ENCODE measurements around the gene ARMH4.

DNA sequence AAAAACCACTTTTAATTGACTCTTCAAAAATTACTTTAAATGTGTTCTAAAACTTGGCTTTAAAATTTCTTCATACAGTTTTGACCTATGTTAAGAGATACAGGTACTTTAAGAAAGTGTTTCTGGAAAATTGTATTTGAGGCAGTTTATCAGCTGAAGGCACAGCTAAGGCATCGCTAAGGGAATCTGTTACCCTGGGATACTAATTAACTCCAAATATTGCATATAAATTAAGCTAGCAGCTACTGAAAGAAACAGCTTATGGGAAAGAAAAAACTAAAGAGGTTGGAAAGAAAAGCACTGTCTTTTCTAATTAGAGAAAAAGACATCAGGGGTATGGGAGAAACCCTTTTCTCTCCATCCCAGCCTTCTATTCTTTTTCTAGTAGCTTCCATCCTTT lies 152.0 kb downstream of the ARMH4 start:
- TF ChIP-seq EP300 (IDR thresholded peaks at IDR 0.05) = no peak
- TF ChIP-seq, protein P1, sequence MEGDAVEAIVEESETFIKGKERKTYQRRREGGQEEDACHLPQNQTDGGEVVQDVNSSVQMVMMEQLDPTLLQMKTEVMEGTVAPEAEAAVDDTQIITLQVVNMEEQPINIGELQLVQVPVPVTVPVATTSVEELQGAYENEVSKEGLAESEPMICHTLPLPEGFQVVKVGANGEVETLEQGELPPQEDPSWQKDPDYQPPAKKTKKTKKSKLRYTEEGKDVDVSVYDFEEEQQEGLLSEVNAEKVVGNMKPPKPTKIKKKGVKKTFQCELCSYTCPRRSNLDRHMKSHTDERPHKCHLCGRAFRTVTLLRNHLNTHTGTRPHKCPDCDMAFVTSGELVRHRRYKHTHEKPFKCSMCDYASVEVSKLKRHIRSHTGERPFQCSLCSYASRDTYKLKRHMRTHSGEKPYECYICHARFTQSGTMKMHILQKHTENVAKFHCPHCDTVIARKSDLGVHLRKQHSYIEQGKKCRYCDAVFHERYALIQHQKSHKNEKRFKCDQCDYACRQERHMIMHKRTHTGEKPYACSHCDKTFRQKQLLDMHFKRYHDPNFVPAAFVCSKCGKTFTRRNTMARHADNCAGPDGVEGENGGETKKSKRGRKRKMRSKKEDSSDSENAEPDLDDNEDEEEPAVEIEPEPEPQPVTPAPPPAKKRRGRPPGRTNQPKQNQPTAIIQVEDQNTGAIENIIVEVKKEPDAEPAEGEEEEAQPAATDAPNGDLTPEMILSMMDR (IDR thresholded peaks at IDR 0.05) = no peak

Data from sigmoid colon (tissue), 4 donors.